ENCODE measurements around the gene KIRREL3.

DNA sequence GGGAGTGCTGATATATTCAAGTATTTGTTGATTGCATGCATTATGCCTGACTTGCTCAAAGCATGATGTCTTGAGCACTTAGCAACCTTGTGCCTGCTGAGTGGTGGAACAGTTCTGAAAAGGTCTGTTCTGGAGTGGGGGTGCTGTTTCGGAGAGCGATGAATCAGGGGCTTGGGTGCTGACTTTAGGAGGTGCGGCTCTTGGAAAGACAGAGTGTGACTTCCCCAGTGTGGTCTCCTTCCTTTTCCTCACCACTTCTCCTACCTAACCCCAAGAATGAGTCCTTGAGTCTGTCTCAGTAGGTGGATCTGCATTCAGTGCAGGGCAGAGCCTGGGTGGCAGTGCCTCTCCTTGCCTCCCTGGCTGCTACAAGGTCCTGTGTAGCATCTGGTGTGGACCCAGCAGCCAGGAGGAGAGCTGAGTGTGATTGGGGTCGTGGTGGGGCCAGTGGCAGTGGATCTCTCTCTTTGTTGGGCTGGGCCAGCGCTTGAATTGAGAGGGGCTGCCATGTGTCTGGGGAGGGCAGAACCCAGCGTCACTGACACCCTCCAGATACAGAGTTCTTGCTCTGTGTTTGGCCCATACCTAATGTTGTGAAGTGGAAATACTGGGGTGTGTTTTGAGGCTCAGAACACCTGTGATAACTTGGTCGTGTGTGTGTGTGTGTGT, 609.1 kb downstream of the KIRREL3 start:
- TF ChIP-seq CTCF (IDR thresholded peaks at IDR 0.05), result no peak
- no peak for TF ChIP-seq POLR2AphosphoS5 (IDR thresholded peaks at IDR 0.05)
- TF ChIP-seq POLR2A (IDR thresholded peaks at IDR 0.05), result no peak
